Measurements from ENCODE around the gene MAGEB4.
A peak's percentile ranks its signal among the peaks of the same experiment; 100 is the strongest.

GRCh38 chrX:30278365-30278764 lies 36.6 kb downstream of the MAGEB4 start:
- TF ChIP-seq CTCF (IDR thresholded peaks at IDR 0.05), result no peak
- peak in 1 of 2 donors; percentile 51 for TF ChIP-seq POLR2A (IDR thresholded peaks at IDR 0.05)
